Measurements from ENCODE around the gene DLG1.

DNA sequence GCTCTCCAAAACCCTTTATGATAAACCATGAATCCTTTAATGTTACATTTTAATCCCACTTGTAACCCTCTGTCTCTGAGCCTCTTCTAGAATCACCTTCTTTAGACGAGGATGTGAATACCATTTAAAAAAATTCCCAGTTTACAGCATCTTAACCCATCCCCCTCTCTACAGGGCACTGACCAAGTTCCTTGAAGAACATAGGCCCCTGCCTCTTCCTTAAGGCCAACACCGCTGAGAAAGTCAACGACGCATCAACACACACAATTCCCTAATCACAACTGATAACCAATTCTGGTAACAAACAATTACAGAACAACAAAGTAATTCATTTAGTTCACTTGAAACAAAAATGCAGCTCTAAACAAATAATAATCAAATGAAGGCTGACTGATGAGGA is 130.3 kb downstream of the DLG1 start:
- no peak for TF ChIP-seq YY1 (IDR thresholded peaks at IDR 0.05; ENCODE audit: extremely low read depth, insufficient replicate concordance, low read depth, low read length)
- no peak for TF ChIP-seq POLR2AphosphoS5 (IDR thresholded peaks at IDR 0.05; ENCODE audit: low read depth, low read length)
- no peak for TF ChIP-seq POLR2A (IDR thresholded peaks at IDR 0.05; ENCODE audit: borderline replicate concordance, extremely low read depth, insufficient read depth, insufficient read length)
- TF ChIP-seq ZNF274 (IDR thresholded peaks at IDR 0.05; ENCODE audit: low read depth, low read length) = no peak
- TF ChIP-seq, protein P1, sequence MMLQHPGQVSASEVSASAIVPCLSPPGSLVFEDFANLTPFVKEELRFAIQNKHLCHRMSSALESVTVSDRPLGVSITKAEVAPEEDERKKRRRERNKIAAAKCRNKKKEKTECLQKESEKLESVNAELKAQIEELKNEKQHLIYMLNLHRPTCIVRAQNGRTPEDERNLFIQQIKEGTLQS (IDR thresholded peaks at IDR 0.05) = no peak

Measured in HCT116 (cell line).